Suprapubic skin (tissue), 4 donors: ENCODE results near the gene FUT3.
"Not testable (repeated sequence)": the region's sequence is repeated elsewhere in the genome, so short reads cannot be mapped to it uniquely, and the experiment has no call there.

Experiments used
- EP300 ChIP-seq: sonication (generic); formaldehyde crosslinking; IDR thresholded peaks from one replicate; pipeline ENCODE4 v1.6.1; 2017; ENCODE audit warnings: antibody characterized with exemption
- POLR2A ChIP-seq, 2 donors: fragments of 450-650 bp; IDR thresholded peaks; one replicate each; pipeline ENCODE4 v1.6.1; 2017; ENCODE audit warnings: antibody characterized with exemption in 2 of 2, mild to moderate bottlenecking in 2 of 2, moderate library complexity in 2 of 2
- POLR2AphosphoS5 ChIP-seq, 3 donors: sonication (generic); formaldehyde crosslinking; IDR thresholded peaks; one replicate each; pipeline ENCODE4 v1.6.1; 2017; ENCODE audit warnings: antibody characterized with exemption in 3 of 3
- TF ChIP-seq, protein P1 (sequence below), 2 donors: fragments of 200-600 bp in 1 of 2; fragments of 450-650 bp in 1 of 2; sonication (generic) in 1 of 2; IDR thresholded peaks; one replicate each; pipeline ENCODE4 v1.5.1; 2016 to 2019; ENCODE audit warnings: antibody characterized with exemption in 2 of 2, mild to moderate bottlenecking in 1 of 2, moderate library complexity in 1 of 2

GRCh38 chr19:5884065-5884811, 33.0 kb upstream of the FUT3 start:
- TF ChIP-seq, protein P1, sequence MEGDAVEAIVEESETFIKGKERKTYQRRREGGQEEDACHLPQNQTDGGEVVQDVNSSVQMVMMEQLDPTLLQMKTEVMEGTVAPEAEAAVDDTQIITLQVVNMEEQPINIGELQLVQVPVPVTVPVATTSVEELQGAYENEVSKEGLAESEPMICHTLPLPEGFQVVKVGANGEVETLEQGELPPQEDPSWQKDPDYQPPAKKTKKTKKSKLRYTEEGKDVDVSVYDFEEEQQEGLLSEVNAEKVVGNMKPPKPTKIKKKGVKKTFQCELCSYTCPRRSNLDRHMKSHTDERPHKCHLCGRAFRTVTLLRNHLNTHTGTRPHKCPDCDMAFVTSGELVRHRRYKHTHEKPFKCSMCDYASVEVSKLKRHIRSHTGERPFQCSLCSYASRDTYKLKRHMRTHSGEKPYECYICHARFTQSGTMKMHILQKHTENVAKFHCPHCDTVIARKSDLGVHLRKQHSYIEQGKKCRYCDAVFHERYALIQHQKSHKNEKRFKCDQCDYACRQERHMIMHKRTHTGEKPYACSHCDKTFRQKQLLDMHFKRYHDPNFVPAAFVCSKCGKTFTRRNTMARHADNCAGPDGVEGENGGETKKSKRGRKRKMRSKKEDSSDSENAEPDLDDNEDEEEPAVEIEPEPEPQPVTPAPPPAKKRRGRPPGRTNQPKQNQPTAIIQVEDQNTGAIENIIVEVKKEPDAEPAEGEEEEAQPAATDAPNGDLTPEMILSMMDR (IDR thresholded peaks at IDR 0.05), result not testable (repeated sequence)
- TF ChIP-seq POLR2A (IDR thresholded peaks at IDR 0.05); POLR2AphosphoS5 (IDR thresholded peaks at IDR 0.05); EP300: not testable (repeated sequence)
